Lower lobe of right lung (tissue), 2 donors: ENCODE measurements around the gene PADI4. TPM values are rescaled to one million over a fixed set of nuclear protein-coding genes. Genes with fewer than 3 reads are reported as not detected.
A peak's percentile ranks its signal among the peaks of the same experiment; 100 is the strongest.

Experiments
- ATAC-seq, 2 donors: fragments of 200-7000 bp; cut with Tn5 transposase; one replicate each; pipeline ENCODE4 v1.9.1; 2020 to 2022; ENCODE audit warnings: mild to moderate bottlenecking in 2 of 2, moderate library complexity in 2 of 2
- DNase-seq: peaks from one replicate; pipeline ENCODE4 v3.0.0-alpha.2; 2020
- H3K27ac ChIP-seq: fragments of 200-600 bp; one replicate; pipeline ENCODE4 v1.8.0; 2022
- H3K27me3 ChIP-seq: fragments of 200-600 bp; one replicate; pipeline ENCODE4 v1.8.0; 2022; ENCODE audit warnings: low read depth
- H3K36me3 ChIP-seq: fragments of 200-600 bp; one replicate; pipeline ENCODE4 v1.8.0; 2022; ENCODE audit warnings: mild to moderate bottlenecking
- H3K4me1 ChIP-seq: fragments of 200-600 bp; one replicate; pipeline ENCODE4 v1.8.0; 2022
- H3K4me3 ChIP-seq: fragments of 200-600 bp; one replicate; pipeline ENCODE4 v1.8.0; 2022; ENCODE audit warnings: mild to moderate bottlenecking
- H3K9me3 ChIP-seq: fragments of 200-600 bp; one replicate; pipeline ENCODE4 v1.8.0; 2022
- intact Hi-C: fragments of 100-400 bp; cut with DNase I; formaldehyde crosslinking; loops from one replicate; pipeline ENCODE4 v1.11.0; 2022
- total RNA-seq: library from RNA; stranded (reverse); fragmentation: NEBNext Ultra II Directional; extraction: Animal tissue kit (Norgen Biotek cat#: 25700); gene quantifications from one replicate; pipeline ENCODE4 v1.2.1, GENCODE V29; 2021
- TF ChIP-seq, protein P1 (sequence below): fragments of 200-600 bp; IDR thresholded peaks from one replicate; pipeline ENCODE4 v1.8.0; 2022; ENCODE audit warnings: antibody characterized with exemption, mild to moderate bottlenecking
- donor health status: DM: no; HTN: yes; CAD: no; lungs with severe emphysema.

Gene PADI4
- total RNA-seq, 1 donor from 2014 or later, result 7.2 TPM

DNA sequence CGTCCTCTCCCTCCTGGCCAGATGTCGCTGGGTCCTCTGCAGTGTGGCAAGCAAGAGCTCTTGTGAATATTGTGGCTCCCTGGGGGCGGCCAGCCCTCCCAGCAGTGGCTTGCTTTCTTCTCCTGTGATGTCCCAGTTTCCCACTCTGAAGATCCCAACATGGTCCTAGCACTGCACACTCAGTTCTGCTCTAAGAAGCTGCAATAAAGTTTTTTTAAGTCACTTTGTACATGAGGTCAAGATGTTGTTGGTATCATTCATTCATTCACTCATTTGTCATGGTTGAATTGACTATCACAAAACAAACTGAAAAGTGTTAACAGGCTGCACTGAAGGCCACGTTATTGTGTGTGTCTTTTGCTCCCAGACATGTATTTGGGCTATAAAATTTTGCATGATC is 55.8 kb downstream of the PADI4 start:
- Histone ChIP-seq H3K9me3 (no peaks in the 10 kb centered on the region), H3K27me3 (peaks cover 30% of the 10 kb centered on the region), H3K27ac (no peak overlapping the region), H3K4me1 (no peaks in the 10 kb centered on the region), H3K36me3 (no peaks in the 10 kb centered on the region), H3K4me3 (no peak overlapping the region)
- TF ChIP-seq, protein P1, sequence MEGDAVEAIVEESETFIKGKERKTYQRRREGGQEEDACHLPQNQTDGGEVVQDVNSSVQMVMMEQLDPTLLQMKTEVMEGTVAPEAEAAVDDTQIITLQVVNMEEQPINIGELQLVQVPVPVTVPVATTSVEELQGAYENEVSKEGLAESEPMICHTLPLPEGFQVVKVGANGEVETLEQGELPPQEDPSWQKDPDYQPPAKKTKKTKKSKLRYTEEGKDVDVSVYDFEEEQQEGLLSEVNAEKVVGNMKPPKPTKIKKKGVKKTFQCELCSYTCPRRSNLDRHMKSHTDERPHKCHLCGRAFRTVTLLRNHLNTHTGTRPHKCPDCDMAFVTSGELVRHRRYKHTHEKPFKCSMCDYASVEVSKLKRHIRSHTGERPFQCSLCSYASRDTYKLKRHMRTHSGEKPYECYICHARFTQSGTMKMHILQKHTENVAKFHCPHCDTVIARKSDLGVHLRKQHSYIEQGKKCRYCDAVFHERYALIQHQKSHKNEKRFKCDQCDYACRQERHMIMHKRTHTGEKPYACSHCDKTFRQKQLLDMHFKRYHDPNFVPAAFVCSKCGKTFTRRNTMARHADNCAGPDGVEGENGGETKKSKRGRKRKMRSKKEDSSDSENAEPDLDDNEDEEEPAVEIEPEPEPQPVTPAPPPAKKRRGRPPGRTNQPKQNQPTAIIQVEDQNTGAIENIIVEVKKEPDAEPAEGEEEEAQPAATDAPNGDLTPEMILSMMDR, result no peak
- ATAC-seq (no peak), DNase-seq (no peak)
- intact Hi-C loops, result no loop called here

GRCh38 chr1:17365293-17365692 is 57.3 kb downstream of the PADI4 start:
- H3K27me3 ChIP-seq, result peaks cover 27% of the 10 kb centered on the region
- intact Hi-C loops, result no loop called here

DNA sequence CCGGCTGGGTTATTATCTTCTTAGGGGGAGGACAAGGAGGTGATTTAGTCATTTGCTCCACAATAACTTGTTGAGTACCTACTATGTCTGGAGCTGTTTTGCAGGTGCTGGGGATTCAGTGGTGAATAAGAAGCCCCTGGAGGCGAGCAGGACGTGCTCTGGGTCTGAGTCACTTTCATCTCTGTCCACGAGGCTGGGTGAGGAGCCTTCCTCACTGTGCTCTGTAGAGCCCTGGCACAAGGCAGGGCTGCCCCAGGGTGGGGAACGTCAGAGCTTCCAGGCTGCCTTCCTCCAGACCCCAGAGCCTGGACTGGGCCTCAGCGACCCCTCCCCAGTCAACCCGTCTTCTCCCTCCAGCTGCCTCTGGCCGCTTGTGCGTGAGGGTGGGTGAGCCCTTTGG is 61.5 kb downstream of the PADI4 start:
- Histone ChIP-seq H3K27ac (no peak overlapping the region), H3K4me1 (no peaks in the 10 kb centered on the region), H3K9me3 (no peaks in the 10 kb centered on the region), H3K36me3 (no peaks in the 10 kb centered on the region), H3K4me3 (no peak overlapping the region), H3K27me3 (peaks cover 9% of the 10 kb centered on the region)
- DNase-seq (no peak), ATAC-seq (no peak)
- TF ChIP-seq, protein P1, result no peak
- intact Hi-C loops, result no loop called here

More at GRCh38 chr1:17365293-17365692, 57.3 kb downstream of the PADI4 start:
- Histone ChIP-seq H3K9me3 (no peaks in the 10 kb centered on the region), H3K36me3 (no peaks in the 10 kb centered on the region), H3K27ac (no peak overlapping the region), H3K4me1 (no peaks in the 10 kb centered on the region), H3K4me3 (no peak overlapping the region)
- TF ChIP-seq, protein P1, result no peak
- peak; percentile 57 to 63 for ATAC-seq
- DNase-seq, result no peak

DNA sequence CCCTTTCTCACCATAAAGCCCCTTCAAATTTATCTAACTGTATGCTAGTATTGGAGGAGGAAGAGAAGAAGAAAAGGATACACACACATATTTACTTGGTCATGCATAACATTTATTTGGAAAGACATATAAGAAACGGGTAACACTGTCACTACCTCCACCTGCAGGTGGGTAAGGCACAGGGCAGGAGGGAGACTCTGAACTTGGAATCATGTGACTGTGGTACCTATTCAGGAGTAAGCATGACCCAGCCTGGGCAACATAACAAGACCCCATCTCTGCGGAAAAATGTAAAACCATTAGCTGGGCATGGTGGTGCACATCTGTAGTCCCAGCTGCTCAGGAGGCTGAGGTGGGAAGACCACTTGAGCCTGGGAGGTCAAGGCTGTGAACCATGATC is 62.6 kb downstream of the PADI4 start:
- TF ChIP-seq, protein P1, result no peak
- intact Hi-C loops, result no loop called here
- no peak overlapping the region for H3K4me3 ChIP-seq
- peaks cover 13% of the 10 kb centered on the region for H3K27me3 ChIP-seq
- H3K9me3 ChIP-seq, result no peaks in the 10 kb centered on the region
- ATAC-seq, result no peak
- no peaks in the 10 kb centered on the region for H3K36me3 ChIP-seq
- H3K27ac ChIP-seq, result no peak overlapping the region
- DNase-seq, result no peak
- no peaks in the 10 kb centered on the region for H3K4me1 ChIP-seq

DNA sequence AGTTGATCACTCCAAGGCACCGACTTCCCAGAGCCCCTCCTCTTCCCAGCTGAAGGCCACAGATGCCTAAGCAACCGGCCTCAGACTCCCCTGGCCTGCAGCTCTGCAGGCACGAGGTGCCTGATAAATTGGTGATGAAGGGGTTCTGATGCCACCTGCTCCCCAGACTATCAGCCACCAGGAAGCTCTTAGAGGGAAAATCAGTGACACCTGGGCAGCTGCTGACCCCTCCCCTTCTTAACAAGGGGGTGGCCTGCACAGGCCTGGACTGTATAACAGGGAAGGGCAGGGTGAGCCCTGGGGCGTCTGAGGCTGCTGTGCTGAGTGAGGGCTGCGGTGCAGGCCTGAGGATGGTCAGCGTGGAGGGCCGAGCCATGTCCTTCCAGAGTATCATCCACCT is 63.9 kb downstream of the PADI4 start, which contains the start of gene PADI6:
Gene PADI6, plus strand, starts transcription at position 301 of the 400 bp plus-strand sequence. Its CDS starts 50 bp downstream, at position 351.
- H3K27me3 ChIP-seq, result peaks cover 9% of the 10 kb centered on the region
- intact Hi-C loops, result no loop called here
- TF ChIP-seq, protein P1, result no peak

DNA sequence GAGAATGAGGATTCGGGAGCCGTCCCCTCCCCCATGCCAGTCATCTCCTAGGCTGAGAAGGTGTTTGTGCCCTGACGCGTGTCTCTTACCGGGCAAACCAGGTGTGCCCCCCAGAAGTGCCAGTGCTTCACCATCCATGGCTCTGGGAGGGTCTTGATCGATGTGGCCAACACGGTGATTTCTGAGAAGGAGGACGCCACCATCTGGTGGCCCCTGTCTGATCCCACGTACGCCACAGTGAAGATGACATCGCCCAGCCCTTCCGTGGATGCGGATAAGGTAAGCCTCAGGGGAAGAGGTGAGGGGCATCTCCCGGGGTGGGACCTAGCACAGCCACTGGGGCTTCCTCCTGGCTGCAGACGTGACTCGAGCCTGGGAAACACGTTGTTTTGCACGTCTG is 65.0 kb downstream of the PADI4 start:
- Histone ChIP-seq H3K4me3 (no peak overlapping the region), H3K36me3 (no peaks in the 10 kb centered on the region), H3K27me3 (peaks cover 14% of the 10 kb centered on the region), H3K4me1 (no peaks in the 10 kb centered on the region), H3K9me3 (no peaks in the 10 kb centered on the region), H3K27ac (no peak overlapping the region)
- TF ChIP-seq, protein P1, result no peak
- intact Hi-C loops, result no loop called here
- ATAC-seq, result no peak
- DNase-seq, result no peak

More for the DNA sequence above, 63.9 kb downstream of the PADI4 start, which contains the start of gene PADI6:
- Histone ChIP-seq H3K4me1 (no peaks in the 10 kb centered on the region), H3K4me3 (no peak within 1 kb of the TSS), H3K27ac (no peak within 1 kb of the TSS), H3K9me3 (no peaks in the 10 kb centered on the region), H3K36me3 (no peaks in the 10 kb centered on the region)
- no peak for DNase-seq
- peak in 1 of 2 donors; percentile 32 for ATAC-seq
